DND-41 (cell line): ENCODE measurements around the gene XYLT1.

Experiments used
- ATAC-seq: fragments of 200-7000 bp; cut with Tn5 transposase; 3 replicates; pipeline ENCODE4 v1.9.1; 2021; ENCODE audit warnings: low read depth; ENCODE audit not compliant: insufficient read depth
- DNase-seq: peaks from one replicate; pipeline ENCODE4 v3.0.0-alpha.2; 2020
- H2AFZ ChIP-seq: 2 replicates; pipeline ENCODE4 v1.6.0; 2012; ENCODE audit warnings: low read depth, low read length
- H3K27ac ChIP-seq: 2 replicates; pipeline ENCODE4 v1.5.1; 2012; ENCODE audit warnings: low read length, inconsistent platforms
- H3K27me3 ChIP-seq: fragments of 200-600 bp; sonication (generic); 2 replicates; pipeline ENCODE4 v1.6.0; 2012; ENCODE audit warnings: low read length, mild to moderate bottlenecking, inconsistent platforms; ENCODE audit not compliant: insufficient read depth, poor library complexity
- H3K36me3 ChIP-seq: 2 replicates; pipeline ENCODE4 v1.5.1; 2012; ENCODE audit warnings: low read length, inconsistent platforms; ENCODE audit not compliant: insufficient read depth
- H3K4me1 ChIP-seq: 2 replicates; pipeline ENCODE4 v1.5.1; 2012; ENCODE audit warnings: mild to moderate bottlenecking, low read length; ENCODE audit not compliant: insufficient read depth
- H3K4me2 ChIP-seq: 2 replicates; pipeline ENCODE4 v1.6.0; 2012; ENCODE audit warnings: mild to moderate bottlenecking, moderate library complexity, low read length, inconsistent platforms; ENCODE audit not compliant: insufficient read depth
- H3K4me3 ChIP-seq, 2 experiments: fragments of 200-600 bp in 1 of 2; shearing (Covaris generic) in 1 of 2; 2 replicates each; pipeline ENCODE4 v1.5.1; 2012 to 2016; ENCODE audit warnings: inconsistent platforms in 2 of 2, low read length in 2 of 2, mild to moderate bottlenecking in 2 of 2, low read depth in 1 of 2, moderate library complexity in 1 of 2
- H3K79me2 ChIP-seq: 2 replicates; pipeline ENCODE4 v1.6.0; 2012; ENCODE audit warnings: low read length, inconsistent platforms; ENCODE audit not compliant: insufficient read depth
- H3K9ac ChIP-seq: 2 replicates; pipeline ENCODE4 v1.6.0; 2012; ENCODE audit warnings: low read depth, mild to moderate bottlenecking, inconsistent platforms, low read length, moderate library complexity
- H3K9me3 ChIP-seq: 2 replicates; pipeline ENCODE4 v1.5.1; 2012; ENCODE audit warnings: low read length, moderate library complexity, mild to moderate bottlenecking, inconsistent platforms; ENCODE audit not compliant: insufficient read depth, severe bottlenecking
- H4K20me1 ChIP-seq: 2 replicates; pipeline ENCODE4 v1.6.0; 2012; ENCODE audit warnings: low read length; ENCODE audit not compliant: insufficient read depth
- CTCF ChIP-seq: IDR thresholded peaks from 2 replicates; pipeline ENCODE4 v1.5.1; 2012; ENCODE audit warnings: borderline replicate concordance, low read length, moderate library complexity, mild to moderate bottlenecking; ENCODE audit not compliant: poor library complexity, severe bottlenecking; ENCODE audit errors: extremely low read depth
- EZH2 ChIP-seq: IDR thresholded peaks from 3 replicates; pipeline ENCODE4 v1.6.1; 2012; ENCODE audit warnings: borderline replicate concordance, low read depth, mild to moderate bottlenecking, moderate library complexity, low read length, inconsistent platforms; ENCODE audit not compliant: severe bottlenecking

Gene XYLT1

GRCh38 chr16:17357307-17358062, 113.3 kb downstream of the XYLT1 start:
- TF ChIP-seq EZH2 (no peak), CTCF (no peak)
- no peaks in the 10 kb centered on the region for H3K36me3 ChIP-seq
- H3K4me3 ChIP-seq = no peak overlapping the region
- H2AFZ ChIP-seq = no peak overlapping the region
- H3K4me1 ChIP-seq = no peaks in the 10 kb centered on the region
- DNase-seq (no peak), ATAC-seq (no peak)
- H3K27ac ChIP-seq = no peak overlapping the region
- H3K27me3 ChIP-seq = no peaks in the 10 kb centered on the region
- H3K9ac ChIP-seq = no peak overlapping the region
- no peak overlapping the region for H3K4me2 ChIP-seq
- H3K79me2 ChIP-seq = no peaks in the 10 kb centered on the region
- H3K9me3 ChIP-seq = no peaks in the 10 kb centered on the region
- no peaks in the 10 kb centered on the region for H4K20me1 ChIP-seq

GRCh38 chr16:17356243-17356933, 114.4 kb downstream of the XYLT1 start:
- no peaks in the 10 kb centered on the region for H3K27me3 ChIP-seq
- no peaks in the 10 kb centered on the region for H4K20me1 ChIP-seq
- H3K4me2 ChIP-seq = no peak overlapping the region
- H3K9me3 ChIP-seq = no peaks in the 10 kb centered on the region
- H3K9ac ChIP-seq = no peak overlapping the region
- H3K79me2 ChIP-seq = no peaks in the 10 kb centered on the region
- TF ChIP-seq CTCF (no peak), EZH2 (no peak)
- no peak for DNase-seq
- H3K4me1 ChIP-seq = no peaks in the 10 kb centered on the region
- no peak for ATAC-seq
- H3K4me3 ChIP-seq = no peak overlapping the region
- no peak overlapping the region for H2AFZ ChIP-seq
- no peak overlapping the region for H3K27ac ChIP-seq
- H3K36me3 ChIP-seq = no peaks in the 10 kb centered on the region

GRCh38 chr16:17354685-17355084, 116.1 kb downstream of the XYLT1 start:
- no peak for DNase-seq
- no peak for ATAC-seq
- H2AFZ ChIP-seq = no peak overlapping the region
- no peaks in the 10 kb centered on the region for H4K20me1 ChIP-seq
- no peaks in the 10 kb centered on the region for H3K79me2 ChIP-seq
- no peaks in the 10 kb centered on the region for H3K36me3 ChIP-seq
- no peak overlapping the region for H3K27ac ChIP-seq
- no peak for TF ChIP-seq EZH2
- no peak for TF ChIP-seq CTCF
- H3K4me1 ChIP-seq = no peaks in the 10 kb centered on the region
- H3K27me3 ChIP-seq = no peaks in the 10 kb centered on the region
- H3K4me2 ChIP-seq = no peak overlapping the region
- H3K9ac ChIP-seq = no peak overlapping the region
- H3K9me3 ChIP-seq = no peaks in the 10 kb centered on the region
- no peak overlapping the region for H3K4me3 ChIP-seq
